ENCODE data around the gene RNASE1.
"Not testable (repeated sequence)": the region's sequence is repeated elsewhere in the genome, so short reads cannot be mapped to it uniquely, and the experiment has no call there.

RNASE1 gene

GRCh38 chr14:20820063-20820904 lies 17.6 kb upstream of the RNASE1 start:
- Mint-ChIP-seq H3K4me1 (ENCODE audit: low read depth) (no peaks in the 10 kb centered on the region), H3K27ac (no peak overlapping the region), H3K9me3 (no peaks in the 10 kb centered on the region), H3K4me3 (no peak overlapping the region), H3K36me3 (ENCODE audit: low read depth) (no peaks in the 10 kb centered on the region), H3K27me3 (peaks cover 3% of the 10 kb centered on the region)
- DNase-seq: no peak

GRCh38 chr14:20818861-20819260 lies 16.2 kb upstream of the RNASE1 start:
- no peaks in the 10 kb centered on the region for H3K27me3 Mint-ChIP-seq
- no peaks in the 10 kb centered on the region for H3K36me3 Mint-ChIP-seq (ENCODE audit: low read depth)
- no peaks in the 10 kb centered on the region for H3K4me1 Mint-ChIP-seq (ENCODE audit: low read depth)
- DNase-seq: no peak
- H3K9me3 Mint-ChIP-seq: no peaks in the 10 kb centered on the region
- no peak overlapping the region for H3K4me3 Mint-ChIP-seq
- H3K27ac Mint-ChIP-seq: no peak overlapping the region

GRCh38 chr14:20815946-20816345 lies 13.3 kb upstream of the RNASE1 start:
- not testable (repeated sequence) for H3K9me3 Mint-ChIP-seq; H3K4me1 Mint-ChIP-seq (ENCODE audit: low read depth); H3K27me3 Mint-ChIP-seq; H3K4me3 Mint-ChIP-seq; H3K27ac Mint-ChIP-seq; H3K36me3 Mint-ChIP-seq (ENCODE audit: low read depth); DNase-seq

GRCh38 chr14:20811986-20812975 lies 9.6 kb upstream of the RNASE1 start:
- Mint-ChIP-seq H3K4me1 (ENCODE audit: low read depth) (no peaks in the 10 kb centered on the region), H3K27ac (no peak overlapping the region), H3K27me3 (no peaks in the 10 kb centered on the region), H3K4me3 (no peak overlapping the region), H3K36me3 (ENCODE audit: low read depth) (no peaks in the 10 kb centered on the region), H3K9me3 (no peaks in the 10 kb centered on the region)
- no peak for DNase-seq

GRCh38 chr14:20809917-20810316 lies 7.3 kb upstream of the RNASE1 start:
- no peak overlapping the region for H3K27ac Mint-ChIP-seq
- H3K9me3 Mint-ChIP-seq: no peaks in the 10 kb centered on the region
- H3K4me1 Mint-ChIP-seq (ENCODE audit: low read depth): no peaks in the 10 kb centered on the region
- H3K4me3 Mint-ChIP-seq: no peak overlapping the region
- H3K27me3 Mint-ChIP-seq: no peaks in the 10 kb centered on the region
- H3K36me3 Mint-ChIP-seq (ENCODE audit: low read depth): no peaks in the 10 kb centered on the region
- no peak for DNase-seq

GRCh38 chr14:20808162-20808483 lies 5.5 kb upstream of the RNASE1 start:
- no peaks in the 10 kb centered on the region for H3K4me1 Mint-ChIP-seq (ENCODE audit: low read depth)
- no peak overlapping the region for H3K27ac Mint-ChIP-seq
- no peaks in the 10 kb centered on the region for H3K36me3 Mint-ChIP-seq (ENCODE audit: low read depth)
- H3K4me3 Mint-ChIP-seq: no peak overlapping the region
- H3K27me3 Mint-ChIP-seq: no peaks in the 10 kb centered on the region
- DNase-seq: no peak
- H3K9me3 Mint-ChIP-seq: no peaks in the 10 kb centered on the region

- Mint-ChIP-seq H3K27ac (no peak overlapping the region), H3K4me3 (no peak overlapping the region), H3K9me3 (no peaks in the 10 kb centered on the region), H3K36me3 (ENCODE audit: low read depth) (no peaks in the 10 kb centered on the region), H3K27me3 (no peaks in the 10 kb centered on the region), H3K4me1 (ENCODE audit: low read depth) (no peaks in the 10 kb centered on the region)
- DNase-seq: no peak
Observed at GRCh38 chr14:20807304-20808161, 4.9 kb upstream of the RNASE1 start.

- Mint-ChIP-seq H3K36me3 (ENCODE audit: low read depth) (no peaks in the 10 kb centered on the region), H3K4me3 (no peak overlapping the region), H3K27me3 (no peaks in the 10 kb centered on the region), H3K27ac (no peak overlapping the region), H3K4me1 (ENCODE audit: low read depth) (no peaks in the 10 kb centered on the region), H3K9me3 (no peaks in the 10 kb centered on the region)
- no peak for DNase-seq
Observed at GRCh38 chr14:20805485-20805884, 2.8 kb upstream of the RNASE1 start.

GRCh38 chr14:20803223-20803622 lies 579 bp upstream of the RNASE1 start:
- Mint-ChIP-seq H3K27ac (no peak overlapping the region), H3K27me3 (no peaks in the 10 kb centered on the region), H3K36me3 (ENCODE audit: low read depth) (no peaks in the 10 kb centered on the region), H3K4me1 (ENCODE audit: low read depth) (peaks cover 5% of the 10 kb centered on the region), H3K9me3 (no peaks in the 10 kb centered on the region), H3K4me3 (no peak overlapping the region)
- no peak for DNase-seq

- no peak for DNase-seq
- Mint-ChIP-seq H3K4me3 (no peak overlapping the region), H3K4me1 (ENCODE audit: low read depth) (peaks cover 5% of the 10 kb centered on the region), H3K27me3 (no peaks in the 10 kb centered on the region), H3K36me3 (ENCODE audit: low read depth) (no peaks in the 10 kb centered on the region), H3K9me3 (no peaks in the 10 kb centered on the region), H3K27ac (no peak overlapping the region)
Observed at GRCh38 chr14:20801726-20802125, 918 bp downstream of the RNASE1 start.

GRCh38 chr14:20799892-20800544 lies 2.6 kb downstream of the RNASE1 start:
- no peak overlapping the region for H3K27ac Mint-ChIP-seq
- DNase-seq: no peak
- no peaks in the 10 kb centered on the region for H3K27me3 Mint-ChIP-seq
- H3K4me3 Mint-ChIP-seq: no peak overlapping the region
- peaks cover 5% of the 10 kb centered on the region for H3K4me1 Mint-ChIP-seq (ENCODE audit: low read depth)
- H3K9me3 Mint-ChIP-seq: no peaks in the 10 kb centered on the region
- no peaks in the 10 kb centered on the region for H3K36me3 Mint-ChIP-seq (ENCODE audit: low read depth)

- Mint-ChIP-seq H3K9me3 (no peaks in the 10 kb centered on the region), H3K4me3 (no peak overlapping the region), H3K27ac (no peak overlapping the region), H3K4me1 (ENCODE audit: low read depth) (peaks cover 5% of the 10 kb centered on the region), H3K36me3 (ENCODE audit: low read depth) (no peaks in the 10 kb centered on the region), H3K27me3 (no peaks in the 10 kb centered on the region)
- no peak for DNase-seq
Observed at GRCh38 chr14:20799456-20799891, 3.2 kb downstream of the RNASE1 start.

GRCh38 chr14:20798932-20799331 lies 3.7 kb downstream of the RNASE1 start:
- Mint-ChIP-seq H3K9me3 (no peaks in the 10 kb centered on the region), H3K4me3 (no peak overlapping the region), H3K4me1 (ENCODE audit: low read depth) (peaks cover 5% of the 10 kb centered on the region), H3K27me3 (no peaks in the 10 kb centered on the region), H3K27ac (no peak overlapping the region), H3K36me3 (ENCODE audit: low read depth) (no peaks in the 10 kb centered on the region)
- DNase-seq: no peak

GRCh38 chr14:20798318-20798717 lies 4.3 kb downstream of the RNASE1 start:
- H3K4me1 Mint-ChIP-seq (ENCODE audit: low read depth): peaks cover 5% of the 10 kb centered on the region
- DNase-seq: no peak
- no peaks in the 10 kb centered on the region for H3K27me3 Mint-ChIP-seq
- no peaks in the 10 kb centered on the region for H3K36me3 Mint-ChIP-seq (ENCODE audit: low read depth)
- H3K9me3 Mint-ChIP-seq: no peaks in the 10 kb centered on the region
- no peak overlapping the region for H3K27ac Mint-ChIP-seq
- H3K4me3 Mint-ChIP-seq: no peak overlapping the region

Measured in activated T-cell treated with anti-CD3 and anti-CD28 coated beads, Interleukin-2, amount 50 U/mL, for 24 hours (primary cell).